Measurements from ENCODE around the gene VSIG8.
A peak's percentile ranks its signal among the peaks of the same experiment; 100 is the strongest.

Gene VSIG8

GRCh38 chr1:159855709-159856108, 6.7 kb downstream of the VSIG8 start:
- no peak overlapping the region for H3K4me3 ChIP-seq (ENCODE audit: low read length)
- TF ChIP-seq ZNF274 (IDR thresholded peaks at IDR 0.05; ENCODE audit: low read depth, low read length) = no peak

- TF ChIP-seq ZNF274 (IDR thresholded peaks at IDR 0.05; ENCODE audit: low read depth, low read length) = no peak
- peak overlapping the region; percentile 14; the same call in 1 of the 2 replicates for H3K4me3 ChIP-seq (ENCODE audit: low read length)
Measured at GRCh38 chr1:159854693-159855192, 7.7 kb downstream of the VSIG8 start.

GRCh38 chr1:159854116-159854692, 8.3 kb downstream of the VSIG8 start:
- H3K4me3 ChIP-seq (ENCODE audit: low read length) = peak overlapping the region; percentile 14; the same call in 1 of the 2 replicates
- no peak for TF ChIP-seq ZNF274 (IDR thresholded peaks at IDR 0.05; ENCODE audit: low read depth, low read length)

- H3K4me3 ChIP-seq (ENCODE audit: low read length) = no peak overlapping the region
- no peak for TF ChIP-seq ZNF274 (IDR thresholded peaks at IDR 0.05; ENCODE audit: low read depth, low read length)
Measured at GRCh38 chr1:159853417-159854115, 8.9 kb downstream of the VSIG8 start.

- no peak for TF ChIP-seq ZNF274 (IDR thresholded peaks at IDR 0.05; ENCODE audit: low read depth, low read length)
- no peak overlapping the region for H3K4me3 ChIP-seq (ENCODE audit: low read length)
Measured at GRCh38 chr1:159851407-159851806, 11.1 kb downstream of the VSIG8 start.

- no peak overlapping the region for H3K4me3 ChIP-seq (ENCODE audit: low read length)
- TF ChIP-seq ZNF274 (IDR thresholded peaks at IDR 0.05; ENCODE audit: low read depth, low read length) = no peak
Measured at GRCh38 chr1:159849626-159850366, 12.7 kb downstream of the VSIG8 start.

- H3K4me3 ChIP-seq (ENCODE audit: low read length) = no peak overlapping the region
- no peak for TF ChIP-seq ZNF274 (IDR thresholded peaks at IDR 0.05; ENCODE audit: low read depth, low read length)
Measured at GRCh38 chr1:159848326-159848725, 14.1 kb downstream of the VSIG8 start.

GRCh38 chr1:159847231-159847630, 15.2 kb downstream of the VSIG8 start:
- H3K4me3 ChIP-seq (ENCODE audit: low read length) = no peak overlapping the region
- TF ChIP-seq ZNF274 (IDR thresholded peaks at IDR 0.05; ENCODE audit: low read depth, low read length) = no peak

- no peak overlapping the region for H3K4me3 ChIP-seq (ENCODE audit: low read length)
- no peak for TF ChIP-seq ZNF274 (IDR thresholded peaks at IDR 0.05; ENCODE audit: low read depth, low read length)
Measured at GRCh38 chr1:159845751-159846629, 16.5 kb downstream of the VSIG8 start.

GRCh38 chr1:159843459-159843858, 19.0 kb downstream of the VSIG8 start:
- H3K4me3 ChIP-seq (ENCODE audit: low read length) = no peak overlapping the region
- no peak for TF ChIP-seq ZNF274 (IDR thresholded peaks at IDR 0.05; ENCODE audit: low read depth, low read length)

- no peak for TF ChIP-seq ZNF274 (IDR thresholded peaks at IDR 0.05; ENCODE audit: low read depth, low read length)
- no peak overlapping the region for H3K4me3 ChIP-seq (ENCODE audit: low read length)
Measured at GRCh38 chr1:159841749-159842148, 20.7 kb downstream of the VSIG8 start.

- TF ChIP-seq ZNF274 (IDR thresholded peaks at IDR 0.05; ENCODE audit: low read depth, low read length) = no peak
- H3K4me3 ChIP-seq (ENCODE audit: low read length) = no peak overlapping the region
Measured at GRCh38 chr1:159839116-159839849, 23.2 kb downstream of the VSIG8 start.

- no peak overlapping the region for H3K4me3 ChIP-seq (ENCODE audit: low read length)
- TF ChIP-seq ZNF274 (IDR thresholded peaks at IDR 0.05; ENCODE audit: low read depth, low read length) = no peak
Measured at GRCh38 chr1:159838715-159839114, 23.7 kb downstream of the VSIG8 start.
